Measurements from ENCODE around the gene CRK. TPM values are rescaled to one million over a fixed set of nuclear protein-coding genes. Genes with fewer than 3 reads are reported as not detected.
A peak's percentile ranks its signal among the peaks of the same experiment; 100 is the strongest.

CRK gene
- total RNA-seq (18.2 TPM), polyA plus RNA-seq (10 to 100 TPM; 15.3 to 33.0 (median 26.8) TPM)

- peak within 1 kb of the TSS; percentile 93 for H3K27ac ChIP-seq (ENCODE audit: insufficient read depth, low read length, poor library complexity, severe bottlenecking)
- DNase-seq (peak; percentile 96 to 98 (median 98)), ATAC-seq (ENCODE audit: low read depth in 2 of 2) (peak; percentile 93 to 94)
- Mint-ChIP-seq H3K27ac (peak within 1 kb of the TSS; percentile 79 to 94 (median 92)), H3K9me3 (no peaks in the 10 kb centered on the region), H3K36me3 (no peaks in the 10 kb centered on the region), H3K4me1 (peaks cover 15 to 58% (median 35%) of the 10 kb centered on the region in 4 donors), H3K4me3 (peak within 1 kb of the TSS; percentile 91 to 97 (median 93)), H3K27me3 (peaks cover 9% of the 10 kb centered on the region)
- peak within 1 kb of the TSS; percentile 86 for H3K4me3 ChIP-seq (ENCODE audit: low read depth, low read length)
- peaks cover 30% of the 10 kb centered on the region for H3K4me1 ChIP-seq (ENCODE audit: control insufficient read depth, insufficient read depth, low read length, poor library complexity, severe bottlenecking)
- no peaks in the 10 kb centered on the region for H3K9me3 ChIP-seq (ENCODE audit: control insufficient read depth in 2 of 2, low read length in 2 of 2)
- H3K36me3 ChIP-seq (ENCODE audit: control insufficient read depth, insufficient read depth, low read length) = peaks cover 8% of the 10 kb centered on the region
- H3K27me3 ChIP-seq (ENCODE audit: control insufficient read depth, insufficient read depth, low read length) = peaks cover 2% of the 10 kb centered on the region
These were observed at the start of gene CRK for GRCh38 chr17:1455797-1456599. TSS of gene CRK (minus strand) at chr17:1456232. CDS start at chr17:1456117, 115 bp downstream.

- no peak for DNase-seq
- ATAC-seq (ENCODE audit: low read depth in 2 of 2) = no peak
- peaks cover 51% of the 10 kb centered on the region for H3K36me3 ChIP-seq (ENCODE audit: control insufficient read depth, insufficient read depth, low read length)
- no peaks in the 10 kb centered on the region for H3K27me3 Mint-ChIP-seq
- peaks cover 35% of the 10 kb centered on the region for H3K36me3 Mint-ChIP-seq
- no peak overlapping the region for H3K4me3 Mint-ChIP-seq
- H3K9me3 Mint-ChIP-seq = no peaks in the 10 kb centered on the region
- H3K27ac ChIP-seq (ENCODE audit: insufficient read depth, low read length, poor library complexity, severe bottlenecking) = no peak overlapping the region
- H3K4me3 ChIP-seq (ENCODE audit: low read depth, low read length) = no peak overlapping the region
- no peaks in the 10 kb centered on the region for H3K27me3 ChIP-seq (ENCODE audit: control insufficient read depth, insufficient read depth, low read length)
- H3K27ac Mint-ChIP-seq = no peak overlapping the region
- H3K4me1 ChIP-seq (ENCODE audit: control insufficient read depth, insufficient read depth, low read length, poor library complexity, severe bottlenecking) = no peaks in the 10 kb centered on the region
- peaks cover 9 to 19% (median 11%) of the 10 kb centered on the region in 4 donors for H3K4me1 Mint-ChIP-seq
- H3K9me3 ChIP-seq (ENCODE audit: control insufficient read depth in 2 of 2, low read length in 2 of 2) = no peaks in the 10 kb centered on the region
These were observed 49.6 kb upstream of the CRK start for GRCh38 chr17:1505586-1505985.

- peaks cover 45% of the 10 kb centered on the region for H3K36me3 ChIP-seq (ENCODE audit: control insufficient read depth, insufficient read depth, low read length)
- H3K4me3 ChIP-seq (ENCODE audit: low read depth, low read length) = no peak overlapping the region
- no peaks in the 10 kb centered on the region for H3K4me1 ChIP-seq (ENCODE audit: control insufficient read depth, insufficient read depth, low read length, poor library complexity, severe bottlenecking)
- no peak overlapping the region for H3K27ac ChIP-seq (ENCODE audit: insufficient read depth, low read length, poor library complexity, severe bottlenecking)
- no peaks in the 10 kb centered on the region for H3K9me3 Mint-ChIP-seq
- no peaks in the 10 kb centered on the region for H3K27me3 ChIP-seq (ENCODE audit: control insufficient read depth, insufficient read depth, low read length)
- H3K9me3 ChIP-seq (ENCODE audit: control insufficient read depth in 2 of 2, low read length in 2 of 2) = no peaks in the 10 kb centered on the region
- no peak overlapping the region for H3K27ac Mint-ChIP-seq
- ATAC-seq (ENCODE audit: low read depth in 2 of 2) = no peak
- H3K36me3 Mint-ChIP-seq = peaks cover 32% of the 10 kb centered on the region
- H3K4me3 Mint-ChIP-seq = no peak overlapping the region
- peaks cover 9 to 14% (median 10%) of the 10 kb centered on the region in 4 donors for H3K4me1 Mint-ChIP-seq
- DNase-seq = no peak
- H3K27me3 Mint-ChIP-seq = no peaks in the 10 kb centered on the region
These were observed 48.8 kb upstream of the CRK start for GRCh38 chr17:1504866-1505265.

- H3K4me3 ChIP-seq (ENCODE audit: low read depth, low read length) = no peak overlapping the region
- H3K27ac ChIP-seq (ENCODE audit: insufficient read depth, low read length, poor library complexity, severe bottlenecking) = no peak overlapping the region
- H3K27me3 ChIP-seq (ENCODE audit: control insufficient read depth, insufficient read depth, low read length) = no peaks in the 10 kb centered on the region
- H3K36me3 ChIP-seq (ENCODE audit: control insufficient read depth, insufficient read depth, low read length) = peaks cover 41% of the 10 kb centered on the region
- H3K9me3 ChIP-seq (ENCODE audit: control insufficient read depth in 2 of 2, low read length in 2 of 2) = no peaks in the 10 kb centered on the region
- no peak for ATAC-seq (ENCODE audit: low read depth in 2 of 2)
- DNase-seq = no peak
- Mint-ChIP-seq H3K27me3 (no peaks in the 10 kb centered on the region), H3K36me3 (peaks cover 24% of the 10 kb centered on the region), H3K9me3 (no peaks in the 10 kb centered on the region), H3K27ac (no peak overlapping the region), H3K4me3 (peak overlapping the region in 1 of 4 donors; percentile 10), H3K4me1 (peaks cover 0 to 9% (median 5%) of the 10 kb centered on the region in 4 donors)
- no peaks in the 10 kb centered on the region for H3K4me1 ChIP-seq (ENCODE audit: control insufficient read depth, insufficient read depth, low read length, poor library complexity, severe bottlenecking)
These were observed 47.7 kb upstream of the CRK start for GRCh38 chr17:1503699-1504098.

- no peaks in the 10 kb centered on the region for H3K9me3 ChIP-seq (ENCODE audit: control insufficient read depth in 2 of 2, low read length in 2 of 2)
- H3K4me3 Mint-ChIP-seq = no peak overlapping the region
- no peak overlapping the region for H3K4me3 ChIP-seq (ENCODE audit: low read depth, low read length)
- H3K36me3 ChIP-seq (ENCODE audit: control insufficient read depth, insufficient read depth, low read length) = peaks cover 36% of the 10 kb centered on the region
- no peaks in the 10 kb centered on the region for H3K27me3 Mint-ChIP-seq
- peaks cover 10% of the 10 kb centered on the region for H3K36me3 Mint-ChIP-seq
- H3K9me3 Mint-ChIP-seq = no peaks in the 10 kb centered on the region
- no peaks in the 10 kb centered on the region for H3K4me1 ChIP-seq (ENCODE audit: control insufficient read depth, insufficient read depth, low read length, poor library complexity, severe bottlenecking)
- H3K27ac Mint-ChIP-seq = no peak overlapping the region
- no peaks in the 10 kb centered on the region for H3K27me3 ChIP-seq (ENCODE audit: control insufficient read depth, insufficient read depth, low read length)
- DNase-seq = no peak
- H3K27ac ChIP-seq (ENCODE audit: insufficient read depth, low read length, poor library complexity, severe bottlenecking) = no peak overlapping the region
- H3K4me1 Mint-ChIP-seq = peaks cover 0 to 3% (median 0%) of the 10 kb centered on the region in 4 donors
- no peak for ATAC-seq (ENCODE audit: low read depth in 2 of 2)
These were observed 42.8 kb upstream of the CRK start for GRCh38 chr17:1498869-1499268.

- Histone ChIP-seq H3K9me3 (ENCODE audit: control insufficient read depth in 2 of 2, low read length in 2 of 2) (no peaks in the 10 kb centered on the region), H3K27ac (ENCODE audit: insufficient read depth, low read length, poor library complexity, severe bottlenecking) (no peak overlapping the region), H3K4me3 (ENCODE audit: low read depth, low read length) (no peak overlapping the region), H3K36me3 (ENCODE audit: control insufficient read depth, insufficient read depth, low read length) (peaks cover 32% of the 10 kb centered on the region), H3K4me1 (ENCODE audit: control insufficient read depth, insufficient read depth, low read length, poor library complexity, severe bottlenecking) (no peaks in the 10 kb centered on the region), H3K27me3 (ENCODE audit: control insufficient read depth, insufficient read depth, low read length) (no peaks in the 10 kb centered on the region)
- H3K4me1 Mint-ChIP-seq = peaks cover 0 to 5% (median 0%) of the 10 kb centered on the region in 4 donors
- H3K9me3 Mint-ChIP-seq = no peaks in the 10 kb centered on the region
- ATAC-seq (ENCODE audit: low read depth in 2 of 2) (no peak), DNase-seq (no peak)
- peak overlapping the region in 1 of 4 donors; percentile 38 for H3K4me3 Mint-ChIP-seq
- no peak overlapping the region for H3K27ac Mint-ChIP-seq
- H3K27me3 Mint-ChIP-seq = no peaks in the 10 kb centered on the region
- H3K36me3 Mint-ChIP-seq = peaks cover 7% of the 10 kb centered on the region
These were observed 42.2 kb upstream of the CRK start for GRCh38 chr17:1498233-1498632.

- Mint-ChIP-seq H3K4me3 (peak overlapping the region in 2 of 4 donors; percentile 38 to 78), H3K27ac (peak overlapping the region in 1 of 3 donors; percentile 77)
- peaks cover 32% of the 10 kb centered on the region for H3K36me3 ChIP-seq (ENCODE audit: control insufficient read depth, insufficient read depth, low read length)
These were observed 41.8 kb upstream of the CRK start for GRCh38 chr17:1497831-1498230.

GRCh38 chr17:1496869-1497268 is 40.8 kb upstream of the CRK start:
- Mint-ChIP-seq H3K4me3 (no peak overlapping the region), H3K27ac (no peak overlapping the region), H3K27me3 (no peaks in the 10 kb centered on the region), H3K9me3 (no peaks in the 10 kb centered on the region), H3K36me3 (peaks cover 4% of the 10 kb centered on the region), H3K4me1 (peaks cover 0 to 16% (median 3%) of the 10 kb centered on the region in 4 donors)
- DNase-seq = no peak
- H3K36me3 ChIP-seq (ENCODE audit: control insufficient read depth, insufficient read depth, low read length) = peaks cover 30% of the 10 kb centered on the region
- no peak overlapping the region for H3K27ac ChIP-seq (ENCODE audit: insufficient read depth, low read length, poor library complexity, severe bottlenecking)
- no peaks in the 10 kb centered on the region for H3K9me3 ChIP-seq (ENCODE audit: control insufficient read depth in 2 of 2, low read length in 2 of 2)
- no peaks in the 10 kb centered on the region for H3K27me3 ChIP-seq (ENCODE audit: control insufficient read depth, insufficient read depth, low read length)
- ATAC-seq (ENCODE audit: low read depth in 2 of 2) = no peak
- no peak overlapping the region for H3K4me3 ChIP-seq (ENCODE audit: low read depth, low read length)
- H3K4me1 ChIP-seq (ENCODE audit: control insufficient read depth, insufficient read depth, low read length, poor library complexity, severe bottlenecking) = peaks cover 12% of the 10 kb centered on the region

More at GRCh38 chr17:1497831-1498230, 41.8 kb upstream of the CRK start:
- no peaks in the 10 kb centered on the region for H3K27me3 Mint-ChIP-seq
- Histone ChIP-seq H3K27me3 (ENCODE audit: control insufficient read depth, insufficient read depth, low read length) (no peaks in the 10 kb centered on the region), H3K27ac (ENCODE audit: insufficient read depth, low read length, poor library complexity, severe bottlenecking) (no peak overlapping the region), H3K4me3 (ENCODE audit: low read depth, low read length) (no peak overlapping the region), H3K4me1 (ENCODE audit: control insufficient read depth, insufficient read depth, low read length, poor library complexity, severe bottlenecking) (peaks cover 3% of the 10 kb centered on the region), H3K9me3 (ENCODE audit: control insufficient read depth in 2 of 2, low read length in 2 of 2) (no peaks in the 10 kb centered on the region)
- no peak for DNase-seq
- H3K9me3 Mint-ChIP-seq = no peaks in the 10 kb centered on the region
- H3K4me1 Mint-ChIP-seq = peaks cover 0 to 8% (median 0%) of the 10 kb centered on the region in 4 donors
- no peak for ATAC-seq (ENCODE audit: low read depth in 2 of 2)
- H3K36me3 Mint-ChIP-seq = peaks cover 7% of the 10 kb centered on the region

Data from CD4-positive, CD25-positive, alpha-beta regulatory T cell (primary cell).